Measurements from ENCODE around the gene SMYD5.

- TF ChIP-seq POLR2A (IDR thresholded peaks at IDR 0.05; ENCODE audit: low read depth): no peak
- no peak for TF ChIP-seq EP300 (IDR thresholded peaks at IDR 0.05)
- no peak for TF ChIP-seq CTCF (IDR thresholded peaks at IDR 0.05)
Measured at GRCh38 chr2:73243884-73244570, 30.0 kb downstream of the SMYD5 start.
